ENCODE data around the gene GPC6.

The GPC6 gene

DNA sequence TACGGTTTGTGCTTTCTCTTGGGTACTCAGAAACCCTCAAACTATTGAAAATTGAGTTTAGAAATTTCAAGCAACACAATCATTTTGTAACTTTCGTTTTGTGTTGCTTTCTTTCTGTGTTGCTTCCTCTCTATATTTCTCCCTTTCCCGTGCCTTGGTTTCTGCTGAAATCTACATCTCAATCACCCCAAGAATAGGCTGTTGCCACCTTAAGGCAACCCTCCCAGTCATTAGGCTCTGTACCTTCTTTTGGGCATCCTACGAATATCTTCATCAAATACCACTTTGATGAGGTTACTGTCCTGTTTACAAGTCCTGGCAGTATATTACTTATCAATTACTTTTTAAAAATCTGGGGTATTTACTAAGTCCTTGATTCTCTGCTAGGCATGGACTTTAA, 621.6 kb downstream of the GPC6 start:
- no peak for DNase-seq (ENCODE audit: low spot score)

DNA sequence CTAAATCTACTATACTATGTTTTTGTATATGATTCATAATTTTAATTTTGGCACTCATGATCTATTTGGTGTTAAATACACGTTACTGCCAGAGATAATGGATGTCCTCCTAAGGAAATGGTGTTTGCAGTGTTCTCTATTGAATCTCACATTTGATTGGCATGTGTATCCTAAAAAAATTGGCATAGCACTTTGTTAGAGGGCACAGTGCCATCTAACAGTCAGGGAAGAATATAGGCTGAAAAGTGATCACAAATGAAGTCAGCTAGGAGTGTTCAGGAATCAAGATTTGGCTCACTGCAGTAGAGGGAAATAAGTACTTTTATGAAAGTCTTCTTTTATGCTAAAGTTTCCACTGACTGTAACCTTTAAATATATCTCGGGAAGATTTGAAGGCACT, 624.6 kb downstream of the GPC6 start:
- DNase-seq (ENCODE audit: low spot score) = no peak

GRCh38 chr13:93853912-93854311, 627.3 kb downstream of the GPC6 start:
- no peak for DNase-seq (ENCODE audit: low spot score)

GRCh38 chr13:93857126-93857525, 630.5 kb downstream of the GPC6 start:
- DNase-seq (ENCODE audit: low spot score) = no peak

GRCh38 chr13:93859716-93860115, 633.1 kb downstream of the GPC6 start:
- DNase-seq (ENCODE audit: low spot score) = no peak

DNA sequence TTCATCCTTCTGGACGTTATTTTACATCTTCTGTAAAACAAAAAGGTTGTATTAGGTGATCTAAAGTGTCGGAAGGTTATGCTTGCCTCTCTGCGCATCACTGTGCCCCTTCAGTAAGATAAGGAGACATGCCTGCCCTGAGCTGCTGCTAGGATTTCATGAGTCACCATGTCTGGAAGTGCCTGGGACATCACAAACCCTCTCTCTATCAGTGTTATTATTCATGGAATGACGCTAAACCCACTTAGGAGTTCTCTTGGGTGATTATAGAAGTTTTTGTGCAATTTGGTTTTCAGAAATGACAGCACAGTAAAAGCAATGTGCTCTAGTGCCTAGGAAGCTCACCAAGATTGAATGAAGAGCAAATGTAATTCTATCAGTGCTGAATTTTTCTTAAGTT, 635.2 kb downstream of the GPC6 start:
- no peak for DNase-seq (ENCODE audit: low spot score)

- DNase-seq (ENCODE audit: low spot score) = no peak
Measured at GRCh38 chr13:93862259-93862658, 635.7 kb downstream of the GPC6 start.

GRCh38 chr13:93865235-93865634, 638.6 kb downstream of the GPC6 start:
- no peak for DNase-seq (ENCODE audit: low spot score)

DNA sequence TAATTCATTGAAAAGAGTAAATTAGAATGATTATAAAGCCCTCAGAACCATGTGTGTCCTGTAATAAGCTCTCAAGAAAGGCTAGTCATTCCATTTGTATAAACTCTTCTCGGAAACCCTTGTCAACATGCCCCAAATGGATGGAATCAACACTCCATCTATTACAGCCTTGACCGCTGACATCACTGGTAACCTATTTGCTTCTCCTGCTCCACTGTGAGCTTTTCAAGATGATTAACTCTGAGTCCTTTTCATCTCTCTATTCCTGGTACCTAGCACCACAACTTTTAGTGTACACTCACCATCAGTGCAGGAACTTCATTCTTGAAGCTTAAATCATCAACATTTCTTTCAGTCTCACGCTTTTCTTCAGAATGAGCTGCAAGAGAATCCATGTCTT, 640.9 kb downstream of the GPC6 start:
- DNase-seq (ENCODE audit: low spot score) = no peak

DNA sequence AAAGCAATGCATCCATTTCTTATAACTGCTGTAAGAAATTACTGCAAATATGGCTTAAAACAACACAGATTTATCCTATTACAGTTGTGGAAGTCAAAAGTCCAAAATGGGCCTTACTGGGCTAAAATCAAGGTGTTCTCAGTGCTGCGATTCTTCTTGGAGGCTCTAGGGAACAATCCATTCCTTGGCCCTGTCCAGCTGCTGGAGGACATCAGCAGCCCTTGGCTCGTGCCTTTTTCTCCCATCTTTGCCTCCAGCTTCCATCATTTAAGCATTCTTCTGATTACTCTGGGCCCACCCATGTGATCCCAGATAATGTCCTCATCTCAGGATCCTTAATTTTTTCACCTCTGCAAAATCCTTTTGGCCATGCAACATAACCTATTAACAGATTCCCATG, 645.8 kb downstream of the GPC6 start:
- no peak for DNase-seq (ENCODE audit: low spot score)

- DNase-seq (ENCODE audit: low spot score) = no peak
Measured at GRCh38 chr13:93872786-93873347, 646.3 kb downstream of the GPC6 start.

DNA sequence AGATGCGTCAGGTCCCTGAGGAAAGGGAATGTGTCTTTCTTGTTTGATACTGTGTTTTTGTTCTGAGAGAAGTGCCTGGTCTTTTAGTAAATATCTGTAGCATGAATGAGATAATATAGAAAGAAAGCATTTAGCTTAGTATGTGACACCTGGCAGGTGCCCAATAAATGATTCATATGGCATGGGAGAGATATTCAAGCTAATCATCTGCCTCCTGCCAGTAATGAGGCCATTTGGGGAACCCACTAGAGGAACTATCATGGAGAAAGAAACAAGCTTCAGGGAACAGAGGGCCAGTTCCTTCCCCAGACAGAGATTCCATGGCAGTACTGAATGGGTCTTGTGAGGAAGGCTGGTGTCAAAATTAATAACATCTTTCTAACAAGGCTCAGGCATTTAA, 648.9 kb downstream of the GPC6 start:
- DNase-seq (ENCODE audit: low spot score) = no peak

GRCh38 chr13:93876236-93876635, 649.6 kb downstream of the GPC6 start:
- no peak for DNase-seq (ENCODE audit: low spot score)

- DNase-seq (ENCODE audit: low spot score) = no peak
Measured at GRCh38 chr13:93878675-93879074, 652.1 kb downstream of the GPC6 start.

GRCh38 chr13:93881411-93881810, 654.8 kb downstream of the GPC6 start:
- no peak for DNase-seq (ENCODE audit: low spot score)

GRCh38 chr13:93882086-93882651, 655.6 kb downstream of the GPC6 start:
- DNase-seq (ENCODE audit: low spot score) = no peak

DNA sequence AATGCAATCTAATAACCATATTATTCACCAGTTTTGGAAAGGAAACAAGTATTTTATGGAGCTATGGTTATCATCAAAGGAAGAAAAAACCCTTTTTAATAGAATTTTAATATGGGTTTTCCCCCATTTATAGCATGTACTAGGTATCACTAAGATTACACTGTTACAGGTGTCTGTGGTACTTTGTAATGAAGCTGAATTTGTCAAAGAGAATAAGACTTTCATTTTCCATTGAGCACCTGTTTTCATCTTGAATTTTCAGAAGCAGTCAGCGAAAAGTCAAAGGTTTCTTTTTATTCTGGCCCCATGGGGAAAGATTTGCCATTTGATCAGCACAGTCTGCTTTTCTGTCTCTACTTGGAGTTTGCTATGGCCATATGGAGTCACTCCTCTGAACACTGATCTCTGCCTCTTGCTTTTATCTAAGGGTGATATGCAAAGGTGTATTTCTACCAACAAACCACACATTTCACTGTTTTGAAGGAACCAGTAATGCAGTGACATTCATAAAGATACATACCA, 662.9 kb downstream of the GPC6 start:
- no peak for DNase-seq (ENCODE audit: low spot score)

- DNase-seq (ENCODE audit: low spot score) = no peak
Measured at GRCh38 chr13:93899981-93900380, 673.4 kb downstream of the GPC6 start.

GRCh38 chr13:93900731-93901130, 674.1 kb downstream of the GPC6 start:
- DNase-seq (ENCODE audit: low spot score) = no peak

GRCh38 chr13:93903909-93904308, 677.3 kb downstream of the GPC6 start:
- no peak for DNase-seq (ENCODE audit: low spot score)

DNA sequence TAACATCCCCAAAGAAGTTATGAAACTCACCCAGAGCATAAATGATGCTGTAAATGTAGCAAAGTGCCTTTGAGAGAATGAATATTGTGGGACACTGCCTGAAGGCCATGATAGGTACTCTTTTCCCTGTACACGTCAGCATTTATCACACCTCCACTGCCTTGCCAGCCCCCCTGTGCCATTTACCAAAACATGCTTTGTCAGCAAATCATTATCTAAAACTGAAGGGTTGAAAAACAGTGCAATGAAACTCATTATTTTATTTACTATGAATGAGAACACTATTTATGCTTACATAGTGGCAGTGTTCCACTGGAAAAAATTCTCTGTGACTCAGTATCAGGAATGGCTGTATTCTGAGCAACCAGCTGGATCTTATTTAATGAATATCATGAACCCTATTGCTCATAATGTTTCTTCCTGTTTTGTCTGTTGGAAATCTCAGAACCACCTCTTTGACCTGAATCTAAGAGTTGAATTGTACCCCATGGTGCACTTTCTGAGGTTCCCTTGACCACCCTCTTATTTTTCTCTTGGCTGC, 688.7 kb downstream of the GPC6 start:
- no peak for DNase-seq (ENCODE audit: low spot score)

DNA sequence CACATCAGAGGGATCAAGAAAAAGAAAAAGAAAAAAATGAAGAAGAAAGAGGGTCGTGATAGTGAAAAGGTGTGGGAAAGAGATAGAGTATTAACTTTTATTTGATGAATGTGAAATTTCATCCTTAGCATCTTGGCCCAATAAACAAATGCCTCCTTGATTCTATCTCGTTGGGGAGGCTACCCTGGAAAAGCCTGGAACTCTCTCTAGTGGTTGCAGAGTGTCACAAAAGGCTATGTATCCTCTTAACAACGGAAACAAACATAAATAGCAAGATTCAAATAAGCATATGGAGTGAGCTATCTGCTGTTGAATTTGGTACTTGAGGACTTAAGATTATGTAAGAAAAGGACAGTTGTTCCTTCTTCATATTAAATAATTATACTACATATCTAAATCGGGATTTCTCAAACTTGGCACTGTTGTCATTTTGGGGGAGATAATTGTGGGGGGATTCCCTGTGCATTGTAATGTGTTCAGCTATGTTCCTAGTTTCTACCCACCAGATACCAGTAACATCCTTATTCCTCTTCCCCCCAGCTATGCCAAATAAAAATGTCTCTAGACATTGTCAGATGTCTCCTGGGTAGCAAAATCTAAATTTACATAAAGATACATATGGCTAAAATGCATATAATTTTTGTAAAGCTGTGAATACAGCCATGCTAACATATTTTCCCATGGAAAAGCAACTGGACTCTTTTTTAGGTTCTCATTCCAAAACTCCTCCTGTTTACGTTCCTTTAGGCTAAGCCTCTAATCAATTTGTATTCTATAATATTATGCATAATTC, 695.7 kb downstream of the GPC6 start:
- no peak for DNase-seq (ENCODE audit: low spot score)

DNA sequence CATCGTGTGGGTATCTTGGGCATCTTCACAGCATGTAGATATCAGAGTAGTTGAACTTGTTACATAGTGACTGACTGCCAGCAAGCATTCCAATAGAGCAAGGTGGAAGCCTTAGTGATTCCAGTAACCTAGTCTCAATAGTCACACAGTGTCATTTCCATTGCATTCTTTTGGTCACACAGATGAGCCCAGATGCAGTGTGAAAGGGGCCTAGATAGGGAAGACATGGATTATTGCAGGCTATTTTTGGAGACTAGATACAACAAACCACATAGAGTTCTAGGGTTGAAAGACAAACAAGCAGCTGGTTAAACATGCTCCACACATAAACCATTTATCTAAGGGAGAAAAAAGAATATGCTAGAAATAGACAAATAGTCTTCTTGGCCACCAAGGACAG, 699.4 kb downstream of the GPC6 start:
- no peak for DNase-seq (ENCODE audit: low spot score)

Measured in kidney capillary endothelial cell (primary cell).